ENCODE measurements around the gene UBE3A. TPM values are rescaled to one million over a fixed set of nuclear protein-coding genes. Genes with fewer than 3 reads are reported as not detected.

Gene UBE3A
- total and polyA plus RNA-seq, 10 of the 15 experiments (the other 5 are each of a cell fraction or from before 2014, with no cell fraction given), result 29.4 to 82.9 (median 58.7) TPM

DNA sequence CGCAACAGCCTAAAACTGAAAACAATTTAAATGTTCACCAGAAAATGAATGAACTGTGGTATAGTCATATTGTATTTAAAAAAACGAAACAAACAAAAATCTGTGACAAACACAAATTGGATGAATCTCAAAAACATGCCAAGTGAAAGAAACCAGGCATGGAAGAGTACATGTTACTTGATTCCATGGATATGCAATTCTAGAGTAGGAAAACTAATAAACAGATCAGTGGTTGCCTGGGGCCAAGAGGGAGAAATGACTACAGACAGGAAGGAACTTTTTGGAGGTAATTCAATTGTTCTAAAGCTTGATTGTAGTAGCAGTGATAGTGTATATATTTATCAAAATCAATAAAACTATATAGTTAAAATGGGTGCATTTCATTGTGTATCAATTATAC lies 16.8 kb downstream of the UBE3A start:
- H3K27ac ChIP-seq (ENCODE audit: control insufficient read depth, insufficient read depth), result no peak overlapping the region
- TF ChIP-seq ZNF622 (IDR thresholded peaks at IDR 0.05) (no peak), NRF1 (conservative IDR thresholded peaks at IDR 0.05; ENCODE audit: low read depth, low read length) (no peak), HCFC1 (IDR thresholded peaks at IDR 0.05; ENCODE audit: low read length) (no peak), E2F4 (IDR thresholded peaks at IDR 0.05; ENCODE audit: low read depth, low read length) (no peak), HDAC6 (IDR thresholded peaks at IDR 0.05; ENCODE audit: unreplicated experiment) (no peak), PML (IDR thresholded peaks at IDR 0.05; ENCODE audit: low read length) (no peak), IRF4 (IDR thresholded peaks at IDR 0.05; ENCODE audit: low read depth, low read length) (no peak)
- ChIA-PET SMC1A (ENCODE audit: uncharacterized antibody, unreplicated experiment) (interaction anchor here (0.9 to 4.8 kb wide), 4 partner anchors 9 to 63 kb away, joined by 3 to 40 read pairs (median 4); no protein-coding TSS in a partner anchor), CTCF (no interaction called here), POLR2A (interaction anchor here (1.2 kb wide), 1 partner anchor 11 kb away, joined by 3 read pairs; no protein-coding TSS in a partner anchor), RAD21 (ENCODE audit: unreplicated experiment) (interaction anchor here (0.9 to 1.2 kb wide), 3 partner anchors 9 to 62 kb away, joined by 3 read pairs; no protein-coding TSS in a partner anchor)
- peaks cover 7% of the 10 kb centered on the region; the same call in 1 of the 2 replicates for H3K4me1 ChIP-seq (ENCODE audit: control insufficient read depth, insufficient read depth, low read length)
- H3K27me3 ChIP-seq (replicated peaks in 1 of 2; ENCODE audit: control insufficient read depth in 2 of 2, insufficient read depth in 2 of 2, low read length in 1 of 2), result no peaks in the 10 kb centered on the region
- intact Hi-C loops (cut with micrococcal nuclease; ENCODE audit: unreplicated experiment), result no loop called here
- H3K4me3 ChIP-seq, result no peak overlapping the region
- H3K9ac ChIP-seq (ENCODE audit: control insufficient read depth, insufficient read depth, low read length), result no peak overlapping the region
- no peak for FAIRE-seq
- peaks cover 72% of the 10 kb centered on the region for H3K79me2 ChIP-seq (ENCODE audit: control insufficient read depth, insufficient read depth, low read length)
- H3K9me3 ChIP-seq (replicated peaks; ENCODE audit: control insufficient read depth, insufficient read depth, low read length), result peaks cover 12% of the 10 kb centered on the region
- in situ Hi-C loops (cut with MboI), result no loop called here
- peaks cover 2 to 6% of the 10 kb centered on the region in 2 experiments; a peak in 3 of 4 replicates for H3K36me3 ChIP-seq (ENCODE audit: control insufficient read depth in 2 of 2, insufficient read depth in 2 of 2, low read length in 1 of 2)
- DNase-seq (ENCODE audit: low read depth, low spot score), result no peak
- no peak overlapping the region for H2AFZ ChIP-seq (ENCODE audit: control insufficient read depth, low read depth, low read length)
- WGBS (ENCODE audit: insufficient coverage, insufficient replicate concordance, low lambda C conversion rate, missing lambda C conversion rate), result 95% methylated on average over 2 of the region's 2 CpGs
- H3K4me2 ChIP-seq (ENCODE audit: control insufficient read depth, insufficient read depth), result no peak overlapping the region
- ATAC-seq, result no peak
- no TSS peak for BruUV-seq (replicated peaks)
- no peaks in the 10 kb centered on the region for H4K20me1 ChIP-seq (ENCODE audit: control insufficient read depth, insufficient read depth)

Data from GM12878 (cell line).